GM12865 (cell line): ENCODE results near the gene KLHL25.

ENCODE experiments used
- DNase-seq: peaks from one replicate; pipeline ENCODE4 v3.0.0; 2010; ENCODE audit warnings: low read depth
- H3K4me3 ChIP-seq: 2 replicates; pipeline ENCODE4 v1.5.1; 2011; ENCODE audit warnings: mild to moderate bottlenecking, low read depth, low read length, control low read depth
- TF ChIP-seq, protein P1 (sequence below): IDR thresholded peaks from 2 replicates; pipeline ENCODE4 v1.5.1; 2011; ENCODE audit warnings: low read length, control low read depth, low read depth, inconsistent platforms; ENCODE audit not compliant: insufficient read depth; ENCODE audit errors: missing control alignments

KLHL25 gene

GRCh38 chr15:85793641-85794597 lies 806 bp downstream of the KLHL25 start:
- peak; percentile 41 for DNase-seq
- TF ChIP-seq, protein P1, sequence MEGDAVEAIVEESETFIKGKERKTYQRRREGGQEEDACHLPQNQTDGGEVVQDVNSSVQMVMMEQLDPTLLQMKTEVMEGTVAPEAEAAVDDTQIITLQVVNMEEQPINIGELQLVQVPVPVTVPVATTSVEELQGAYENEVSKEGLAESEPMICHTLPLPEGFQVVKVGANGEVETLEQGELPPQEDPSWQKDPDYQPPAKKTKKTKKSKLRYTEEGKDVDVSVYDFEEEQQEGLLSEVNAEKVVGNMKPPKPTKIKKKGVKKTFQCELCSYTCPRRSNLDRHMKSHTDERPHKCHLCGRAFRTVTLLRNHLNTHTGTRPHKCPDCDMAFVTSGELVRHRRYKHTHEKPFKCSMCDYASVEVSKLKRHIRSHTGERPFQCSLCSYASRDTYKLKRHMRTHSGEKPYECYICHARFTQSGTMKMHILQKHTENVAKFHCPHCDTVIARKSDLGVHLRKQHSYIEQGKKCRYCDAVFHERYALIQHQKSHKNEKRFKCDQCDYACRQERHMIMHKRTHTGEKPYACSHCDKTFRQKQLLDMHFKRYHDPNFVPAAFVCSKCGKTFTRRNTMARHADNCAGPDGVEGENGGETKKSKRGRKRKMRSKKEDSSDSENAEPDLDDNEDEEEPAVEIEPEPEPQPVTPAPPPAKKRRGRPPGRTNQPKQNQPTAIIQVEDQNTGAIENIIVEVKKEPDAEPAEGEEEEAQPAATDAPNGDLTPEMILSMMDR = no peak
- H3K4me3 ChIP-seq = peak overlapping the region; percentile 80

- peak; percentile 14 for DNase-seq
- H3K4me3 ChIP-seq = no peak overlapping the region
Observed at GRCh38 chr15:85792912-85793590, 1.7 kb downstream of the KLHL25 start.

DNA sequence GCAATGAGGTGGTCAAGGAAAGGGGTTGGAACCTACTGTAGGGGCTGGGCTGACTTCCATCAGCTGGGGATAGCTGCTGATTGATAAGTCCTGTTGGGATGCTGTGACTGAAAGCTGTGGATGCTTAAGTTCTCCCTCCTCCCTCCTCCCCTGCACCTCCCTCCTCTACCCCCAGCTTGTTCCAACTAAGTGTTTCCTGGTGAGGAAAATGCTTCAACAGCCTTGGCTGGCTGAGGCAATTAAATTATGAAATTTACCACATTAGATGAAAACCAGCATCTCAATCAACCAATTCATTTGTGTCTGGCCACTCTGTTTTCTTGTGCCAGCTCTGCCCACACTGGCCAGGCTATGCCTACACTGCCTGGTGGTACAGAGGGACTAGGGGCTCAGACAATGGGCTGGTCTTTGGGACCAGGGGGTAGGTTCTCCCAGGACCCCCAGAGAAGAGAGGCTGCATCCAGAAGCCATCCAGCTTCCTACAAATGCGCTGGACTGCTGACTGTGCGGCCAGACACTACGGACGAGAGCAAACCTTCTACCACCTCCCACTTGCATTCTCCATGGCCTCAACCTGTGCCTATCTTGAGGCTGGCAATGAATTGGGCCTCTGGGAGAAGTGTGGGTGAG lies 2.5 kb downstream of the KLHL25 start:
- TF ChIP-seq, protein P1 = no peak
- DNase-seq = no peak
- H3K4me3 ChIP-seq = no peak overlapping the region

More at GRCh38 chr15:85792912-85793590, 1.7 kb downstream of the KLHL25 start:
- TF ChIP-seq, protein P1 = no peak

- no peak for DNase-seq
- TF ChIP-seq, protein P1 = no peak
- no peak overlapping the region for H3K4me3 ChIP-seq
Observed at GRCh38 chr15:85789496-85789875, 5.2 kb downstream of the KLHL25 start.

GRCh38 chr15:85788771-85789495 lies 5.8 kb downstream of the KLHL25 start:
- H3K4me3 ChIP-seq = no peak overlapping the region
- no peak for DNase-seq
- TF ChIP-seq, protein P1 = no peak

GRCh38 chr15:85786781-85787114 lies 8.0 kb downstream of the KLHL25 start:
- DNase-seq = no peak
- no peak overlapping the region for H3K4me3 ChIP-seq
- TF ChIP-seq, protein P1 = no peak
